Measurements from ENCODE around the gene SRBD1. TPM values are rescaled to one million over a fixed set of nuclear protein-coding genes. Genes with fewer than 3 reads are reported as not detected.
"Not testable (repeated sequence)": the region's sequence is repeated elsewhere in the genome, so short reads cannot be mapped to it uniquely, and the experiment has no call there.

The SRBD1 gene
- total and polyA plus RNA-seq, 7 experiments from 2014 or later, result 14.0 to 28.1 (median 19.6) TPM

GRCh38 chr2:45432406-45432805, 178.7 kb downstream of the SRBD1 start:
- no peak overlapping the region for H3K4me3 Mint-ChIP-seq
- Histone ChIP-seq H3K27me3 (ENCODE audit: control insufficient read depth in 2 of 2, insufficient read depth in 2 of 2, low read length in 2 of 2) (no peaks in the 10 kb centered on the region), H3K36me3 (ENCODE audit: control insufficient read depth in 2 of 3, insufficient read depth in 3 of 3, low read length in 3 of 3) (no peaks in the 10 kb centered on the region), H3K27ac (ENCODE audit: low read depth, low read length) (no peak overlapping the region), H3K9me3 (ENCODE audit: control insufficient read depth in 2 of 3, low read length in 3 of 3) (no peaks in the 10 kb centered on the region), H3K4me3 (ENCODE audit: low read length) (no peak overlapping the region), H3K4me1 (ENCODE audit: control insufficient read depth in 2 of 2, insufficient read depth in 2 of 2, low read length in 2 of 2) (no peaks in the 10 kb centered on the region)
- DNase-seq (no peak), ATAC-seq (no peak)
- no peak overlapping the region for H3K27ac Mint-ChIP-seq
- peaks cover 19 to 67% (median 40%) of the 10 kb centered on the region in 5 donors for H3K36me3 Mint-ChIP-seq
- peaks cover 0 to 24% (median 9%) of the 10 kb centered on the region in 11 donors for H3K9me3 Mint-ChIP-seq
- CTCF ChIA-PET, result no interaction called here
- peaks cover 0 to 17% (median 10%) of the 10 kb centered on the region in 7 donors for H3K4me1 Mint-ChIP-seq
- intact Hi-C loops (cut with micrococcal nuclease), result no loop called here
- no peaks in the 10 kb centered on the region for H3K27me3 Mint-ChIP-seq
- POLR2A ChIA-PET, result no interaction called here

- ATAC-seq; H3K27ac Mint-ChIP-seq; H3K9me3 ChIP-seq (ENCODE audit: control insufficient read depth in 2 of 3, low read length in 3 of 3); H3K27me3 ChIP-seq (ENCODE audit: control insufficient read depth in 2 of 2, insufficient read depth in 2 of 2, low read length in 2 of 2); H3K4me1 ChIP-seq (ENCODE audit: control insufficient read depth in 2 of 2, insufficient read depth in 2 of 2, low read length in 2 of 2); H3K4me3 ChIP-seq (ENCODE audit: low read length); POLR2A ChIA-PET; DNase-seq; H3K36me3 ChIP-seq (ENCODE audit: control insufficient read depth in 2 of 3, insufficient read depth in 3 of 3, low read length in 3 of 3); H3K4me3 Mint-ChIP-seq; intact Hi-C loops (cut with micrococcal nuclease); H3K27me3 Mint-ChIP-seq; H3K27ac ChIP-seq (ENCODE audit: low read depth, low read length); CTCF ChIA-PET: not testable (repeated sequence)
- H3K9me3 Mint-ChIP-seq, result peaks cover 0 to 10% (median 3%) of the 10 kb centered on the region in 11 donors
- peaks cover 0 to 21% (median 7%) of the 10 kb centered on the region in 7 donors for H3K4me1 Mint-ChIP-seq
- H3K36me3 Mint-ChIP-seq, result peaks cover 5 to 44% (median 27%) of the 10 kb centered on the region in 5 donors
These were observed 185.0 kb downstream of the SRBD1 start for GRCh38 chr2:45426025-45426424.

DNA sequence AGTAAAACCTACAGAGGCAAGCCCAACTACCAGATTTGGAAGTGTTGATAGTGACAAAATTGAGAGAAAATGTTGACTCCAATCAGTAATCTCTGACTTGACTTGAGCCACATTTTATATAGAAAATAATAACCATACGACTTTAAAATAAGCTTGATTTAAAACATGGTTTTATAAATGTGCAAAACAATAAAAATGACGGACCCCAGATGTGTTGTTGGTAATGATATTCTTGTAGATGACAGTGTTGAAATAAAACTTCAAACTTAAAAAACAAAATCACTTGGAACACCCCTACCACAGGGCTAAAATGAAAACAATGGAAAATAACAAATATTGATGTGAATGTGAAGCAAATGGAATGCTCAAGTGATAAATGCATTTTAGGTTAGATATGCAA, 188.1 kb downstream of the SRBD1 start:
- Mint-ChIP-seq H3K27ac (no peak overlapping the region), H3K27me3 (no peaks in the 10 kb centered on the region), H3K4me3 (no peak overlapping the region), H3K36me3 (peaks cover 7 to 38% (median 20%) of the 10 kb centered on the region in 5 donors), H3K4me1 (peaks cover 0 to 16% (median 4%) of the 10 kb centered on the region in 7 donors), H3K9me3 (no peaks in the 10 kb centered on the region)
- ChIA-PET POLR2A (no interaction called here), CTCF (no interaction called here)
- DNase-seq (no peak), ATAC-seq (no peak)
- no peak overlapping the region for H3K27ac ChIP-seq (ENCODE audit: low read depth, low read length)
- H3K36me3 ChIP-seq (ENCODE audit: control insufficient read depth in 2 of 3, insufficient read depth in 3 of 3, low read length in 3 of 3), result peaks cover 0 to 5% (median 2%) of the 10 kb centered on the region in 3 experiments
- intact Hi-C loops (cut with micrococcal nuclease), result no loop called here
- no peaks in the 10 kb centered on the region for H3K9me3 ChIP-seq (ENCODE audit: control insufficient read depth in 2 of 3, low read length in 3 of 3)
- no peaks in the 10 kb centered on the region for H3K27me3 ChIP-seq (ENCODE audit: control insufficient read depth in 2 of 2, insufficient read depth in 2 of 2, low read length in 2 of 2)
- no peaks in the 10 kb centered on the region for H3K4me1 ChIP-seq (ENCODE audit: control insufficient read depth in 2 of 2, insufficient read depth in 2 of 2, low read length in 2 of 2)
- H3K4me3 ChIP-seq (ENCODE audit: low read length), result no peak overlapping the region

- Histone ChIP-seq H3K9me3 (ENCODE audit: control insufficient read depth in 2 of 3, low read length in 3 of 3) (no peaks in the 10 kb centered on the region), H3K27me3 (ENCODE audit: control insufficient read depth in 2 of 2, insufficient read depth in 2 of 2, low read length in 2 of 2) (no peaks in the 10 kb centered on the region), H3K4me1 (ENCODE audit: control insufficient read depth in 2 of 2, insufficient read depth in 2 of 2, low read length in 2 of 2) (no peaks in the 10 kb centered on the region), H3K27ac (ENCODE audit: low read depth, low read length) (no peak overlapping the region), H3K36me3 (ENCODE audit: control insufficient read depth in 2 of 3, insufficient read depth in 3 of 3, low read length in 3 of 3) (peaks cover 0 to 16% (median 5%) of the 10 kb centered on the region in 3 experiments), H3K4me3 (ENCODE audit: low read length) (no peak overlapping the region)
- Mint-ChIP-seq H3K27me3 (no peaks in the 10 kb centered on the region), H3K9me3 (no peaks in the 10 kb centered on the region), H3K27ac (no peak overlapping the region), H3K36me3 (peaks cover 8 to 32% (median 20%) of the 10 kb centered on the region in 5 donors), H3K4me1 (peaks cover 0 to 5% (median 0%) of the 10 kb centered on the region in 7 donors), H3K4me3 (no peak overlapping the region)
- intact Hi-C loops (cut with micrococcal nuclease), result no loop called here
- DNase-seq (no peak), ATAC-seq (no peak)
- ChIA-PET CTCF (no interaction called here), POLR2A (no interaction called here)
These were observed 192.5 kb downstream of the SRBD1 start for GRCh38 chr2:45418532-45418931.

GRCh38 chr2:45415534-45416123, 195.4 kb downstream of the SRBD1 start:
- no peak overlapping the region for H3K27ac Mint-ChIP-seq
- POLR2A ChIA-PET, result no interaction called here
- peaks cover 0 to 29% (median 5%) of the 10 kb centered on the region in 3 experiments for H3K36me3 ChIP-seq (ENCODE audit: control insufficient read depth in 2 of 3, insufficient read depth in 3 of 3, low read length in 3 of 3)
- CTCF ChIA-PET, result no interaction called here
- ATAC-seq (no peak), DNase-seq (no peak)
- H3K27ac ChIP-seq (ENCODE audit: low read depth, low read length), result no peak overlapping the region
- H3K4me1 Mint-ChIP-seq, result no peaks in the 10 kb centered on the region
- H3K27me3 Mint-ChIP-seq, result no peaks in the 10 kb centered on the region
- intact Hi-C loops (cut with micrococcal nuclease), result no loop called here
- no peak overlapping the region for H3K4me3 Mint-ChIP-seq
- no peaks in the 10 kb centered on the region for H3K9me3 ChIP-seq (ENCODE audit: control insufficient read depth in 2 of 3, low read length in 3 of 3)
- peaks cover 8 to 58% (median 38%) of the 10 kb centered on the region in 5 donors for H3K36me3 Mint-ChIP-seq
- H3K27me3 ChIP-seq (ENCODE audit: control insufficient read depth in 2 of 2, insufficient read depth in 2 of 2, low read length in 2 of 2), result no peaks in the 10 kb centered on the region
- H3K4me1 ChIP-seq (ENCODE audit: control insufficient read depth in 2 of 2, insufficient read depth in 2 of 2, low read length in 2 of 2), result no peaks in the 10 kb centered on the region
- H3K4me3 ChIP-seq (ENCODE audit: low read length), result no peak overlapping the region
- H3K9me3 Mint-ChIP-seq, result no peaks in the 10 kb centered on the region

GRCh38 chr2:45412754-45413379, 198.2 kb downstream of the SRBD1 start:
- Histone ChIP-seq H3K27ac (ENCODE audit: low read depth, low read length) (no peak overlapping the region), H3K27me3 (ENCODE audit: control insufficient read depth in 2 of 2, insufficient read depth in 2 of 2, low read length in 2 of 2) (no peaks in the 10 kb centered on the region), H3K4me3 (ENCODE audit: low read length) (no peak overlapping the region), H3K36me3 (ENCODE audit: control insufficient read depth in 2 of 3, insufficient read depth in 3 of 3, low read length in 3 of 3) (peaks cover 0 to 26% (median 2%) of the 10 kb centered on the region in 3 experiments), H3K4me1 (ENCODE audit: control insufficient read depth in 2 of 2, insufficient read depth in 2 of 2, low read length in 2 of 2) (no peaks in the 10 kb centered on the region), H3K9me3 (ENCODE audit: control insufficient read depth in 2 of 3, low read length in 3 of 3) (no peaks in the 10 kb centered on the region)
- Mint-ChIP-seq H3K4me3 (no peak overlapping the region), H3K9me3 (no peaks in the 10 kb centered on the region), H3K27ac (no peak overlapping the region), H3K27me3 (no peaks in the 10 kb centered on the region), H3K4me1 (no peaks in the 10 kb centered on the region), H3K36me3 (peaks cover 4 to 60% (median 38%) of the 10 kb centered on the region in 5 donors)
- ChIA-PET CTCF (no interaction called here), POLR2A (no interaction called here)
- DNase-seq, result no peak
- intact Hi-C loops (cut with micrococcal nuclease), result no loop called here
- no peak for ATAC-seq

GRCh38 chr2:45409677-45410076, 201.4 kb downstream of the SRBD1 start:
- intact Hi-C loops (cut with micrococcal nuclease), result no loop called here
- H3K27me3 Mint-ChIP-seq, result no peaks in the 10 kb centered on the region
- H3K4me3 Mint-ChIP-seq, result no peak overlapping the region
- ChIA-PET POLR2A (no interaction called here), CTCF (no interaction called here)
- ATAC-seq (no peak), DNase-seq (no peak)
- no peak overlapping the region for H3K27ac ChIP-seq (ENCODE audit: low read depth, low read length)
- H3K9me3 ChIP-seq (ENCODE audit: control insufficient read depth in 2 of 3, low read length in 3 of 3), result no peaks in the 10 kb centered on the region
- no peaks in the 10 kb centered on the region for H3K4me1 ChIP-seq (ENCODE audit: control insufficient read depth in 2 of 2, insufficient read depth in 2 of 2, low read length in 2 of 2)
- H3K36me3 ChIP-seq (ENCODE audit: control insufficient read depth in 2 of 3, insufficient read depth in 3 of 3, low read length in 3 of 3), result peaks cover 0 to 19% (median 0%) of the 10 kb centered on the region in 3 experiments
- no peak overlapping the region for H3K27ac Mint-ChIP-seq
- H3K4me1 Mint-ChIP-seq, result no peaks in the 10 kb centered on the region
- no peaks in the 10 kb centered on the region for H3K27me3 ChIP-seq (ENCODE audit: control insufficient read depth in 2 of 2, insufficient read depth in 2 of 2, low read length in 2 of 2)
- no peak overlapping the region for H3K4me3 ChIP-seq (ENCODE audit: low read length)
- H3K36me3 Mint-ChIP-seq, result peaks cover 0 to 45% (median 34%) of the 10 kb centered on the region in 5 donors
- H3K9me3 Mint-ChIP-seq, result no peaks in the 10 kb centered on the region

Data from naive thymus-derived CD4-positive, alpha-beta T cell (primary cell).